Smooth muscle cell (in vitro differentiated cells): ENCODE measurements around the gene ANKRD44. TPM values are rescaled to one million over a fixed set of nuclear protein-coding genes. Genes with fewer than 3 reads are reported as not detected.

Experiments used
- polyA plus RNA-seq: library from polyadenylated mRNA; unstranded; fragments of >200 nt; fragmentation: Nextera tagmentation; extraction: Ambion mirVana; gene quantifications from 2 replicates; pipeline ENCODE4 v1.2.1, GENCODE V29; 2016
- total RNA-seq: library from RNA; depleted of rRNA; stranded (reverse); fragments of >200 nt; gene quantifications from 2 replicates; pipeline ENCODE4 v1.2.3, GENCODE V29; 2014

Gene ANKRD44
- total and polyA plus RNA-seq, 2 experiments from 2014 or later = 3.6 to 5.5 TPM

Other genes starting within 250 kb of the ANKRD44 start
- gene SF3B1, start 124.2 kb upstream of the ANKRD44 start, total RNA-seq = 729 and 781 TPM in 2 replicates
- gene SF3B1, start 124.2 kb upstream of the ANKRD44 start, polyA plus RNA-seq = 192 and 193 TPM in 2 replicates
- gene COQ10B, start 142.8 kb upstream of the ANKRD44 start, total RNA-seq = 50.6 and 74.0 TPM in 2 replicates
- gene COQ10B, start 142.8 kb upstream of the ANKRD44 start, polyA plus RNA-seq = 52.4 and 61.5 TPM in 2 replicates
- gene HSPD1, start 189.1 kb upstream of the ANKRD44 start, total RNA-seq = 139 and 145 TPM in 2 replicates
- 142 and 152 TPM in 2 replicates for gene HSPD1, start 189.1 kb upstream of the ANKRD44 start, polyA plus RNA-seq
- gene HSPE1, start 189.6 kb upstream of the ANKRD44 start, total RNA-seq = 116 and 132 TPM in 2 replicates
- 158 and 174 TPM in 2 replicates for gene HSPE1, start 189.6 kb upstream of the ANKRD44 start, polyA plus RNA-seq
- 73.1 and 84.7 TPM in 2 replicates for gene MOB4, start 205.3 kb upstream of the ANKRD44 start, total RNA-seq
- gene MOB4, start 205.3 kb upstream of the ANKRD44 start, polyA plus RNA-seq = 62.9 and 69.3 TPM in 2 replicates